LNCaP clone FGC (cell line): ENCODE measurements around the gene ZNF76.
A peak's percentile ranks its signal among the peaks of the same experiment; 100 is the strongest.

Experiments used
- DNase-seq: peaks from one replicate; pipeline ENCODE4 v3.0.0-alpha.2; 2011; ENCODE audit warnings: low read depth
- H3K4me3 ChIP-seq: 2 replicates; pipeline ENCODE4 v1.5.1; 2011; ENCODE audit warnings: mild to moderate bottlenecking, low read depth, low read length, control low read depth
- TF ChIP-seq, protein P1 (sequence below): IDR thresholded peaks from 2 replicates; pipeline ENCODE4 v1.5.1; 2012; ENCODE audit warnings: mild to moderate bottlenecking; ENCODE audit not compliant: control insufficient read depth, insufficient read depth; ENCODE audit errors: extremely low read depth

Gene ZNF76

DNA sequence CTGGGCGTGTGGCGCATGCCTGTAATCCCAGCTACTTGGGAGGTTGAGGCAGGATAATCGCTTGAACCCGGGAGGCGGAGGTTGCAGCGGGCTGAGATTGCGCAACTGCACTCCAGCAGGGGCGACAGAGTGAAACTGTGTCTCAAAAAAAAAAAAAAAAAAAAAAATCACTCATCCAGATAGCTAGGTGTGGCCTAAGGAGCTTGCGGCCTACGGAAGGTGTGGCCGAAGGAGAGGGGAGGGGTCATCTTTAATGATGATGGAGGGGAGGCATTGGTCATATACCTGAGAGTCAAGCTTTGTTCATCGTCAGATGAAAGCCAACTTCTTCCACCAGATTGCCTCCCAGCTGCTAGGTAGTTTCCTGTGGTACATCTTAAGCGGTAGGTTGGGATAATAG, 82.0 kb downstream of the ZNF76 start:
- TF ChIP-seq, protein P1, sequence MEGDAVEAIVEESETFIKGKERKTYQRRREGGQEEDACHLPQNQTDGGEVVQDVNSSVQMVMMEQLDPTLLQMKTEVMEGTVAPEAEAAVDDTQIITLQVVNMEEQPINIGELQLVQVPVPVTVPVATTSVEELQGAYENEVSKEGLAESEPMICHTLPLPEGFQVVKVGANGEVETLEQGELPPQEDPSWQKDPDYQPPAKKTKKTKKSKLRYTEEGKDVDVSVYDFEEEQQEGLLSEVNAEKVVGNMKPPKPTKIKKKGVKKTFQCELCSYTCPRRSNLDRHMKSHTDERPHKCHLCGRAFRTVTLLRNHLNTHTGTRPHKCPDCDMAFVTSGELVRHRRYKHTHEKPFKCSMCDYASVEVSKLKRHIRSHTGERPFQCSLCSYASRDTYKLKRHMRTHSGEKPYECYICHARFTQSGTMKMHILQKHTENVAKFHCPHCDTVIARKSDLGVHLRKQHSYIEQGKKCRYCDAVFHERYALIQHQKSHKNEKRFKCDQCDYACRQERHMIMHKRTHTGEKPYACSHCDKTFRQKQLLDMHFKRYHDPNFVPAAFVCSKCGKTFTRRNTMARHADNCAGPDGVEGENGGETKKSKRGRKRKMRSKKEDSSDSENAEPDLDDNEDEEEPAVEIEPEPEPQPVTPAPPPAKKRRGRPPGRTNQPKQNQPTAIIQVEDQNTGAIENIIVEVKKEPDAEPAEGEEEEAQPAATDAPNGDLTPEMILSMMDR, result no peak
- H3K4me3 ChIP-seq, result no peak overlapping the region
- DNase-seq, result no peak

- DNase-seq, result peak; percentile 85
- peak within 1 kb of the TSS; percentile 80 for H3K4me3 ChIP-seq
- TF ChIP-seq, protein P1, result peak; percentile 99
Measured at GRCh38 chr6:35342258-35343091, 82.9 kb downstream of the ZNF76 start, which contains the start of gene PPARD. TSS of gene PPARD (plus strand) at chr6:35342558. CDS start at chr6:35411088, 68,530 bp downstream.

DNA sequence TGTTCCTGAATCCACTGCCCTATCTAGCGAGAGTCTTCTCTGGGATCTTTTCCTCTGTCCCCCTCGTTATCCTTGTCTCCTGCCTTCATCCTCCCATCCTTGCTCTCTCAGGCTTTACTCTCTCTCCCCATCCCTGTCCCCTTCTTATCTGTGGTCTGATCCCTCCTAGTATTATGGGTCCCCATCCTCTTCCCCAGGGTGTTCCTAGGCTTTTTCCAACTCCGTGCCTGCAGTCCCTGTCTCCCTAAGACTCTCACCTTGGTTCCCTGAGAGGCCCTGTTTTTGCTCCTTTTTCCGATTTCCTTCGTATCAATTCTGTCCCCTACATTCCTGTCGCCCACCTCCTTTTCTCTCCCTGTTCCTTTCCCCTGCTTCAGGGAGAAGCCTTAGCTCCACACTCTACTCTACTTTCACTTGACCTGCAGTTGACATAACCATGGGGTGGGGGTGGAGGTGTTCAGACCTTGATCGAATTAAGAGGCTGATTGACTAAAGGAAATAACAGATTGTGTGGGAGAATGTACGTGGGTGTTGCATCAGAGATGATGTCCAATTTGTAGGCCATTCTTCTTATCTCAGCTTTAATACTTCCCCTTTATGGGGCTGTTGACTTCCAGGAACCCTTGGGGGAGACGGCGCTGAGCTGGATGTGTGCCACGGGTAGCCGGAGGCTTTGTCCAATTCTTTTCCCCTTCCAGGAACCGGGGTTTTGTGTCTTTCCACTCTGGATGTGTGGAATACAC, 83.7 kb downstream of the ZNF76 start:
- H3K4me3 ChIP-seq, result peak overlapping the region; percentile 80
- TF ChIP-seq, protein P1, result no peak
- DNase-seq, result no peak

DNA sequence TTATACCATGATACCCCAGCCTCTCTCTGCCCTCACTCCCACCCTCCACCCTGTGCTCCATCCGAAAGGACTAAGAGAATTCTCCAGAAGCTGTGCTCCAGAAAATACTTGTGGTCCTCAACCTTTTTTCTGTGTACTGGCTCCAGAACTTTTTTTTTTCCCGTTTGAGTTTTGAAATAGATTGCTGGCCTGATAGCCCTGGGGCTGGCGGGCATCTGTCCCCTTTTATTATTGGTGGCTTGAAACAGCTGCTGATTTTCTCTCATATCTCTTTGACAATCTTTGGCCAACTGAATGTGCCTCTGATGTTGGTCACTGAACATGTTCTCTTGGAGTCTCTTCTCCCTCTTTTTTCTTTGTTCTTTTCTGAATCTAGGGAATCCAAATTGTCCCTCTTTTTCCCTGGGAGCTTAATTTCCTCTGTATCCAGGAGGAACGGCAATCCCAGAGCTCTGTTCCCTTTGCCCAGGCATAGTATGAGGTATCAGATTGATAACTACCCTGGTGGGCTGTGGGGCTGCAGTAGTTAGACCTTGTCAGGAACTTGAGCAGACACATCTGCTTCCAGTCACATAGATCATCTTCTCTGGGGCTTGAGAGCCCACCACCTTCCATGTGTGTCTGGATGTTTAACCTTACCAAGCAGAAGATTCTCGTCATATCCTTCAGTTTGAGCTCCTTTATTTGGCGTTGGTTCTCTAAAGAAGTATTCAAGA, 84.5 kb downstream of the ZNF76 start:
- TF ChIP-seq, protein P1, result no peak
- no peak for DNase-seq
- H3K4me3 ChIP-seq, result peak overlapping the region; percentile 80
